HG03196 (cell line): ENCODE measurements around the gene CSF2RB.

Experiments
- ATAC-seq: cut with Tn5 transposase; IDR thresholded peaks from one replicate; pipeline ENCODE4 v1.9.1; 2021; ENCODE audit not compliant: unreplicated experiment

Gene CSF2RB

DNA sequence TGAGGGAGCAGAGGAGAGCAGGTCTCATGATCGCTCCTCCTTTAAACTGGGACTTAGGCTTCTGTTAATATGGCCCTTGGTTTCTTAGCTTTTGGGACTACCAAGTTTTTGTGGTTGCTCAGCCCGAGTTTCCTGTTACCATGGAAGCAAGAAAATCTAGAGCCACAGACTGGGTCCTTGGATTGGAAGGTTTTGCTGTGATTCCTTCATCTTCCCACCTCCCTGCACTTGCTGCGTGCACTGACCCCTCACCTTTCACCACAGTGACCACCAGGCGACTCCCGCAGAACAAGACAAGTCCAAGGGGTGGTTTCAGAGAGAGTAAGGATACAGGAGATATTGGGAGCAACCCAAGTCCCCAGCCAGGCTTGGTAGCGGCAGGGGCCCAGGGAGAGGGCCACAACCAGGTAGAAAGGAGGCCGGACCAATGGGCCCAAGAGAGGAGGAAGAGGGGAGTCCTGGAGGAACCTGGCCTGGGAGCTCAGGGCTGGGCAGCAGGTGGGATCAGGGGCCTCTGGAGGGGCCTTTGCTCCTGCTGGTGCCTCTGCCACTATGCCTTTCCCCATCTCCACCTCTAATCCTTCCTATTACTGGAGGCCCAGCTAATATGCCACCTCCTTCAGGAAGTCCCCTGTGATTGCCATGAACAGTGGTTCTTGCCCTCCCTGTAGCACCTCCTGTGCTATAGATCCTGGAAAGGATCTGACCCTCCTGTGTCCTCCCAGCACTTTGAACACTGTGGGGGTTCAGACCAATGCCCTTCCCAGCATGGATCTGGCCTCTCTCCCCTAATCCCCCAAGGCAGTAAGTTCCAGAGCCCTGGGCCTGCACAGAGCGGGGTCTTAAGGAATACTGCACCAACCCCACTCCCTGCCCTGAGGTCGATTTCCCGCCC lies 21.2 kb downstream of the CSF2RB start:
- ATAC-seq: no peak

DNA sequence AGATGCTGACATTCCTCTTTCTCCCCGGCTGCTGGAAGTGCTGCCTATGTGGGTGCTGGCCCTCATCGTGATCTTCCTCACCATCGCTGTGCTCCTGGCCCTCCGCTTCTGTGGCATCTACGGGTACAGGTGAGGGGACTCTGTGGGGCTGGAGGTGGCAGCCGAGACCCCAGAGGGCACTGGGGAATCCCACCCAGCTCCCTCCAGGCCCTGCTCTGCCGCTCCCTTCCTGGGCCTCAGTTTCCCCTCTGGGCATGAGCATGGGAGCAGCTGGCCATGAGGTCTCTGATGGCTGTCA lies 21.8 kb downstream of the CSF2RB start:
- ATAC-seq: no peak

DNA sequence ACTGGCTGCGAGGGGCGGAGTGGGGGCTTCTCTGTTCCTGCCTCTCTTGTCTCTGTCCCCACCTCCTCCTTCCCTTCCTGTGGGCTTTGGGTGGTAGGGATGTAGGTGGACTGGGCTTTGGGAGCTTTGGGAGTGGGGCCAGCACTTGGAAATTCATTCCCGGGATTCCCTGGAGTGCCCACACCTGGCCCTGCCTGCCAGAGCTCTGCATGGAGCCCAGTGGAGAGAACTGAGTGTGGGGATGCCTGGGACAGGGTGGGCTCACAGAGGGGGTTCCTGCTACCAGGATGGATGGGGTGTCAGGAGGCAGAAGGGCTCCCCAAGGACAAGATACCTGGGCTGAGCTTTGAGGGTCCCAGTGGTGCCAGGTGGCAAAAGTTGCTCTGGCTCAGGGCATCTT lies 22.3 kb downstream of the CSF2RB start:
- no peak for ATAC-seq

DNA sequence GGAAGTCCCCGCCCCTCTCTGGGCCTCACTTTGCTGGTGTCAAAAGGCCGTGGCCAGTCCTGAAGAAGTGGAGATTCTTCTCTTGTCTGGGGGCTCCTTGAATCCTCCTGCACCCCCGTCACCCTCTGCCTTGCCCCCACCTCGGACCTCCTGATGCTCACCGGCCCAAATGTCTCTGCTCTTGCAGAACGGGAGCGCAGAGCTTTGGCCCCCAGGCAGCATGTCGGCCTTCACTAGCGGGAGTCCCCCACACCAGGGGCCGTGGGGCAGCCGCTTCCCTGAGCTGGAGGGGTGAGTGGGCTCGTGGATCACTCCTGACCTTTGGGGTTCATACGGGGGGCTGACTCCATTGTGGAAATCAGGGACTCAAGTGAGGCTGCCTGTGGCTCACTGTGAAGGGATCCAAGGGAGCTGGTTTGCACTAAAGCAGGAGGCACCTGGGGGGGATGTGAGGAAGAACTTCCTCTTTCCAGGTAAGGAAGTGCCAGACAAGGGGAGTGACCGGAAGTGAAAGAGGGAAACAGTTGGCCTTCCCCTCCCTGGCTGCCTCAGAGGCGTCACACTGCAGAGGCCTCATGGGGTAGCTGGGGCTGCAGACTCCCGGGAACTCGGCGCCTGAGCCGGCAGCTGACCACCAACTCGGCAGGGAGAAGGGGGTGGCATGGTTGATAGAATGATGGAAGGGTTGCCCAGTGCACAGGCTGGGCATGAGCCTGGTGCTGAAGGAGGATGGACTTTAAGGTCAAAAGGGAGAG lies 23.1 kb downstream of the CSF2RB start:
- no peak for ATAC-seq

DNA sequence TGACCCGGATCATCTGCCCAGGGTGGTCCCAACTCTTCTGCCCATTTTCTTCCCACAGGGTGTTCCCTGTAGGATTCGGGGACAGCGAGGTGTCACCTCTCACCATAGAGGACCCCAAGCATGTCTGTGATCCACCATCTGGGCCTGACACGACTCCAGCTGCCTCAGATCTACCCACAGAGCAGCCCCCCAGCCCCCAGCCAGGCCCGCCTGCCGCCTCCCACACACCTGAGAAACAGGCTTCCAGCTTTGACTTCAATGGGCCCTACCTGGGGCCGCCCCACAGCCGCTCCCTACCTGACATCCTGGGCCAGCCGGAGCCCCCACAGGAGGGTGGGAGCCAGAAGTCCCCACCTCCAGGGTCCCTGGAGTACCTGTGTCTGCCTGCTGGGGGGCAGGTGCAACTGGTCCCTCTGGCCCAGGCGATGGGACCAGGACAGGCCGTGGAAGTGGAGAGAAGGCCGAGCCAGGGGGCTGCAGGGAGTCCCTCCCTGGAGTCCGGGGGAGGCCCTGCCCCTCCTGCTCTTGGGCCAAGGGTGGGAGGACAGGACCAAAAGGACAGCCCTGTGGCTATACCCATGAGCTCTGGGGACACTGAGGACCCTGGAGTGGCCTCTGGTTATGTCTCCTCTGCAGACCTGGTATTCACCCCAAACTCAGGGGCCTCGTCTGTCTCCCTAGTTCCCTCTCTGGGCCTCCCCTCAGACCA lies 24.0 kb downstream of the CSF2RB start:
- no peak for ATAC-seq

DNA sequence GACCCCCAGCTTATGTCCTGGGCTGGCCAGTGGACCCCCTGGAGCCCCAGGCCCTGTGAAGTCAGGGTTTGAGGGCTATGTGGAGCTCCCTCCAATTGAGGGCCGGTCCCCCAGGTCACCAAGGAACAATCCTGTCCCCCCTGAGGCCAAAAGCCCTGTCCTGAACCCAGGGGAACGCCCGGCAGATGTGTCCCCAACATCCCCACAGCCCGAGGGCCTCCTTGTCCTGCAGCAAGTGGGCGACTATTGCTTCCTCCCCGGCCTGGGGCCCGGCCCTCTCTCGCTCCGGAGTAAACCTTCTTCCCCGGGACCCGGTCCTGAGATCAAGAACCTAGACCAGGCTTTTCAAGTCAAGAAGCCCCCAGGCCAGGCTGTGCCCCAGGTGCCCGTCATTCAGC lies 24.6 kb downstream of the CSF2RB start:
- no peak for ATAC-seq

DNA sequence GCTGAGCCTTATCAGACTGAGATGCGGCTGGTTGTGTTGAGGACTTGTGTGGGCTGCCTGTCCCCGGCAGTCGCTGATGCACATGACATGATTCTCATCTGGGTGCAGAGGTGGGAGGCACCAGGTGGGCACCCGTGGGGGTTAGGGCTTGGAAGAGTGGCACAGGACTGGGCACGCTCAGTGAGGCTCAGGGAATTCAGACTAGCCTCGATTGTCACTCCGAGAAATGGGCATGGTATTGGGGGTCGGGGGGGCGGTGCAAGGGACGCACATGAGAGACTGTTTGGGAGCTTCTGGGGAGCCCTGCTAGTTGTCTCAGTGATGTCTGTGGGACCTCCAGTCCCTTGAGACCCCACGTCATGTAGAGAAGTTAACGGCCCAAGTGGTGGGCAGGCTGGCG lies 25.5 kb downstream of the CSF2RB start:
- ATAC-seq: no peak

DNA sequence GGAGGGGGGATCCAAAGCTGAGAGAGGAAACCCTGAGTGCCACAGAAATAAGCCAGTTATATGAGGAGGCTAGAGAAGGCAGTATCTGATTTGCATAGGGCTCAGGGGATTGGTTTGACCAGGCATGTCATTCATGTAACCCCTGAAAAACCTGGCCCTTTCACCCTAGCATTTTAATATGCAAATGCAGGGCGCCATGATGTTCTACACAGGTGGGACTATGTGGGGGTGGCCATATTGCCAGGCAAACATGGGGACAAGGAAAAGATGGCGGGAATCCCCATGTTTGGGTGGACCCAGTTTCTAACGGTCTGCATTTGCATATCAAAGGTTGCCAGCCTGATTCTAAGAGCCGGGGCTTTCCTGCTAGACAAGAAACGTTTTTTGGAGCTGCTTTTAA lies 27.2 kb downstream of the CSF2RB start:
- ATAC-seq: no peak

DNA sequence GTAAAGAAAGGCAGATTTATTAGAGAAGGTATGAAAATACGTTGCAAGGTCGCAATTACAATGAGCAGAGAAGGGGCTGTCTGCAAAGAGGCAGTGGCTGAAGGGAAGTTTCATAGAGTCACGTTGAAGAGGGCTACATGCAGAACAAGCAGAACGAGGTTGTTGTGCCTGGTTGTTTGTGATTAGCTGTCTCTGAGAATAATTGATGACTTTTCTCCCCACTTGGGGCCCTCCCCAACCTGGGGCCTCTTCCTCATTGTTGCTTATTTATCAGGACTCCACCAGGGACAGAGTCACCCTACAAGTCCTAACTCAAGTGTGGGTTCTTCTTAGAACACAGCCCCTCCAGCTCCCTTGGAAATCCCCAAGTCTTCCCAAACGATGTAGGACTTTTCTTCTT lies 29.1 kb downstream of the CSF2RB start:
- no peak for ATAC-seq

DNA sequence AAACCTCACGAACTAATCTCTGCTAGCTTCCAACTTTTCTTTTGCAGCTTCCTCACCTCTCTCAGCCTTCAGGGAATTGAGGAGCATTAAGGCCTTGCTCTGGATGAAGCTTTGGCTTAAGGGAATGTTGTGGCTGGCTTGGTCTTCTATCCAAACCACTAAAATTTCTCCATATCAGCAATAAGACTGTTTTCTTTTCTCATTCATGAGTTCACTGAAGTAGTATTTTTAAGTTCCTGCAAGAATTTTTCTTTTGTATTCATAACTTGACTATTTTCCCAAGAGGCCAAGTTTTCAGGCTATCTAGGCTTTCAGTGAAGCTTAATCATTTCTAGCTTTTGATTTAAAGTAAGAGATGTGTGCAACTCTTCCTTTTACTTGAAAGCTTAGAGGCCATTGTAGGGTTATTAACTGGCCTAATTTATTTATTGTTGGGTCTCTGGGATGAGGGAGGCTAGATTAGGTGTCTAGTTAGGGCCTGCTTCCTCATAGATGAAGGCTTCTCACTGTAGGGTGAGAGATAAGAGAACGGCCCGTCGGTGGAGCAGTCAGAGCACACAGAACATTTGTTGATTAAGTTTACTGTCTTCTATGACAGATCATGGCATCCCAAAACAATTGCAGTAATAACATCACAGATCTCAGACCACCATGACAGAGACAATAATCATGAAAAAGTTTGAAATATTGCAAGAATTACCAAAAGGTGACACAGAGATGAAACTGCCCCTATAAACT lies 33.2 kb downstream of the CSF2RB start:
- no peak for ATAC-seq

DNA sequence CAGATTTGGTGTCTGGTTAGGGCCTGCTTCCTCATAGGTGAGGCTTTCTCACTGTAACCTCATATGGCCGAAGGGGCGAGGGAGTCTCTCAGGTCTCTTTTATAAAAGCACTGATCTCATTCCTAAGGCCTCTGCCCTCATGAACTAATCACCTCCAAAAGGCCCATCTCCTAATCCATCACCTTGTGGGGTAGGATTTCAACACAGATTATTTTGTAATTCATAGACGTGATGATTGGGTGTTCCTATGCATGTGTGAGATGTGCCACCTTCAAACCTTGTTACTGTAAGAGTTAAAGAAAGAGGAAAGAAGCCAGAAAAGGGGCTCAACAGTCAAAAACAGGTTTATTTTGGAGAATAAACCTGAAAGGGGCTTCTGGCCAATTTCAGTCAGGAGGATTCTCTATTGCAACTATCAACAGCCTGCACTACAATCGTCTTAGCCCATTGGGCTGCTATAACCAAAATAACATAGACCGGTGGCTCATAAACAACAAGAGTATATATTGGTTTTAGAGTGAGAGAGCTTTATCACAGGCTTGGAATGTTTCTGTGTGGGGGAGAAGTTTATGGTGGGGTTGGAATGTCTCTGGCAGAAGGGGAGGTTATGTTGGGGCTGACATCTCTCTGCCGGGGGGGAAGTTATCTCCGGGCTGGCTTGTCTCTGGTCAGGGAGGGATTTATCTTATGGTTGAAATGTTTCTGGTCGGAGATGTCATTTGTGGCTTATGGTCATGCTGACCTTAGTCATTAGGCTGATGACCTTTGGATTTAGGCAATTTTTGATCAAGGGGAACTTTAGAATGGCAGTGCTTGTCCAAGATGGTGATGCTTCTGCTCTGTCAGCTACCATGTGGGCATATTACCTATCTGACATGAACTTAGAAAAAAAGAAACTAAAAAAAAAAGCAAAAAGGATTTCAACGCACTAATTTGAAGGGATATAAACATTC lies 35.1 kb downstream of the CSF2RB start:
- no peak for ATAC-seq

DNA sequence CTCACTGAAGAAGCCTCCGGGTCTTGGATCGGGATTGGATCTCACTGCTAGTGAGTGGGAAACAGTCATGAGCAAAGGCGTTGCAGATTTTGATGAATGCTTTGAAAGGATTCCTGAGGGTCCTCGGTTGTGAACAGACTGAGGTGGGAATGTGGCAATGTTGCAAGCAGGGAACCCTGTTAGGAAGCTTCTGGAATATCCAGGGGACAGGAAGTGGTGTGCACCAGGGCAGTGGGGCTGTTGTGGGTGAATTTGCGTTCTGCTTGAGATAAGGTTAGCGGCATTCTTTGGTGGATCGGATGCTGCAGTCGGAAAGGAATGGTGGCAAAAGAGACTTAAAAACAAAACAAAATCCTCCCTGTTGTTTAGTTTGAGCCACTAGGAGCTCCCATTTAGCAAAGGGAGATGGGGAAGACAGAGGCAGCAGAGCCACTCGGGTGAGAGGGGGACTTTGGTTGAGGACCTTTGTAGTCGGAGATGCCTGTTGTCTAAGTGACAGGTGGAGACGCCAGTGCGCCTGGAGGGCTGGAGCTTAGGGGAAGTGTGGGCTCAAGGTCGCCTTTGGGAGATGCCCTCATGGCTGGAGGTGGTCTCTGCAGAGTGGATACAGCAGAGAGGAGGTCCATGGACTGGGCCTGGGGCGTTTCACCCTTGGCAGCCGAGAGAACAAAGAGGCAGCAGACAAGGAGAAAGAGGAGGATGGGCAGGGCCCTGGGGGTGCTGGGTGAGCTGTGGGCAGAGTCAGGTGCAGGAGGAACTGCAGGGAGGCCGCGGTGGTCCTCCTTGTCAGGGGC lies 37.6 kb downstream of the CSF2RB start:
- no peak for ATAC-seq

DNA sequence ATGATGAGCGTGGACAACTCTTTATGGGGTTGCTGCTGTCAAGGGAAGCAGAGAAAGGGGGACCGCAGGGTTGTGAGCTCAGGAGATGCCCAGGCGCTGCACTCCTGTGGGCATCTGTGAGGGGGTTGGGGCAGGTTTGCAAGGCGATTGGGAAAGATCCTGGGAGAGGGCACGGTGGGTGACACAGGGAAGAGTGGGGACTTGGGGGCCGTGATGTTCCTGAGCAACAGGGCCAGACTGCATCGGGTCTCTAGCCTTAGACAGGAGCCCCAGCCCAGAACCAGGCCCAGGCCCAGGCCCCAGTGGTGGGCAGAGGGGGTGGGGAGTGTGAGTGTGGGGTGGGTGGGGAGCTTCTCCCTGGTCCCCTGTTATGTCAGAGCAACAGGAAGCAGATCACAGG lies 38.3 kb downstream of the CSF2RB start:
- ATAC-seq: no peak

DNA sequence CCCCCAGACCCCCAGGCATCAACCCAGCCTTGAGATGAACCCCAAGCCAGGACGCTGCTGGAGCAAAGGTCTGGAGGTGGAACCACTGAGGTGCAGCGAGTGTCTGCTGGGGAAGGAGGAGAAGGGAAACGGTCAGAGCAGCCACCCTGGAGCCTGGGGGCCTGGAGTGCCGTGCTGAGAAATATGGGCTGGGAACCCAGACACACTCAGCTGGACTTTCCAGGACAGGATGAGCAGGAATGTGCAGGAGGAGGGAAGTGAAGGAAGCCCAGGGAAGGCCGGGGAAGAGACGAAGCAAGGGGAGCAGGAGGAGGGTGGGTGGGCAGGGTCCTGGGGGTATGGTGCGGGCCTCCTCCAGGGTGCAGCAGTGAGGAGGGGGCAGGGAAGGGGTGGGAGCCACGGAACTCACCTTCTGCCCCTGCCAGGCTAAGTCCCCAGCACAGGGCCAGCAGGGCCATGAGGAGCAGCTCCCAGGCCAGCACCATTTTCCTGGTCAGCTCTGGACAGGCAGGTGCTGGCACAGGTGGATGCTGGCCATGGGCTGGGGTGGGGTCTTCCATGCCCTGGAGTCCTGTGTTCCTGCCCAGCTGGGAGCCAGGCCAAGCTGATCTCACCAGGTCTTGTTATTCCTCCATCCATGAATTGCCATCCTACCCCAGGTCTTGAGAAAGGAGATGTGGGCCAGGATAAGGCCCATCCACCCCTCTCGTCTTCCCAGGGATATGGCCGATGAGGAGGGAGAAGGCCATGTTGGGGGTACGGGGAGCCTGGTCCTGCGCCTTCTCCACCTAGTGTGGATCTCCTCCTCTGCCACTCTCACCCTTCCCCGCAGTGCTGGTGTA lies 40.0 kb downstream of the CSF2RB start:
- ATAC-seq: no peak

DNA sequence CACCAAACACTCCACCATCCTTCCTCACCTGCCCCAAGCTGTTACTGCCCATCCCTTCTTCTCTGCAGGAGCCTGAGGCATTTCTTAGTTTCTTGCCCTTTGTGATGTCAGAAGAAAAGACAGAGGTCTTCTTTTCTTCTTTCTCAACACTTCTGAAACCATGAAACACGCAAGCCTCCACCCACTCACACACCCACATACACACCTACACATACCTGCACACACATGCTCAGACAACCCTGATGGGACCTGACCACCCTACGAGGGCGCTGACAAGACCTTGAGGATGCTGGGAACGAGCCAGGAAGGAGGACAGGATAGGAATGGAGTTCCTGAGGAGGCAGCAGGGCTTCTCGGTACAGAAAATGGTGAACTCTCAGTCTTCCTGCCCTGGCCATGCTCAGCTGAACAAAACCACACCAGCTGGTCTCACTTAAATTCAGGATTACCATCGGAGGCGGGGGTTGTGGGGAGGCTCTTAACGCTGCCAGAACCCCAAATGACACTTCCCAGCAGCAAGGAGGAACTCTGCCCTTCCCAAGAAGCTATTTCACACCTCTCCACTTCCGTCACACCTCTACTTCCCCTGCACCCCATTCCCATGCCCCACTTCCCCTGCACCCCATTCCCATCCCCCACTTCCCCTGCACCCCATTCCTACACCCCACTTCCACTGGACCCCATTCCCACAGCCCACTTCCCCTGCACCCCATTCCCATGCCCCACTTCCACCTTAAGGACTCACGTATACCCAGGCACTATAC lies 41.0 kb downstream of the CSF2RB start:
- no peak for ATAC-seq

DNA sequence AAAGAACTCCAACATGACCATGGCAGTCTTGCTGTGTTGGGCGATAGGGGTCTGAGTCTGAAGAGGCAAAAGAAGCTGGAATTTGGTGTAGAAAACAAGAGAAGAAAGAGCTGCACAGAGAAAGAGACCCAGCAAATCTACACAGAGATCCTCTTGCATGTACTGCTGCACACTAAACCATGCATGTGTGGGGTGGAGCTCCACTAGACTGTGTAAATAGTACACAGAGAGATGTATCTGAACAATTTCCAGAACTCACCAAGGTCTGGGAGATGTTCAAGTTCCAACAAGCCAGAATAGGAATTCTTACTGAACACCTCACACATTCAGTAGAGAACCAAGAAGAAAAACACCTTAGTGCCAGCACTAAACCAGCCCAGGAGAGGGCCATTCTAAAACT lies 42.3 kb downstream of the CSF2RB start:
- no peak for ATAC-seq

DNA sequence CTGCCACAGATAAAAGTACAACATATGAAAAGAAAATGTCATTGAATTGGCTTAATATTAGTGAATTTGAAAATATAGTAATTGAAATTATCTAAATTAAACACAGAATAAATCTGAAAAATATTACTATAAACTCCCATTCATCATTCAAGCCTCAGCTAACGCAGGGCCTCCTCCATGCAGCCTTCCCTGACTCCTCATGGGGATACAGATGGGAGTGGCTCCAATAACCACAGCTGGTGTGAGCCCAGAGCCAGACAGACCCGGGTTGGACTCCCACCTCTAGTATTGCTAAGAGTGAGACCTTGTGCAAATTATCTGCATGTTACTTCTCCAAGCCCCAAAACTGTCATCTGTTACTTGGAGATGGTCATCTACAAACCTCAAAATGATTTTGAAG lies 44.9 kb downstream of the CSF2RB start:
- ATAC-seq: no peak

DNA sequence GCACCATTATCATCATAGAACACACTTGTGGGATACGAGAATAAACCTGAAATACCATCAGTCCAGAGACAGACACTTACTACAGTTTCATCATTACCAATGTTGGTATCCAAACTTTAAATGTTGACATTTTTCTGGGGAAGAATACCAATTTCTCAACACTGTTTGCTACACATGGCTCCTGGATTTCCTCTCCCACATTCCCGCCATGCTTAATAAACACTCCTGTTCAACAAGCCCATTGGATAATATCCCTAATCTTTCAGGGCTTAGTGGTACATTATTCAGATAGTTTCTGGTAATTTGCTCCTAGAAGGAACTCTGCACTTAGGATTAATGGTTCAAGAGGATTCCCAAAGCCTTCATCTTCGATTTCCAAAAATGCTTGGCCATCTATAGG lies 48.2 kb downstream of the CSF2RB start:
- ATAC-seq: no peak
